Liver (tissue), 9 donors: ENCODE results near the gene ZBTB7A. TPM values are rescaled to one million over a fixed set of nuclear protein-coding genes. Genes with fewer than 3 reads are reported as not detected.

Source experiments
- DNase-seq: peaks from one replicate; pipeline ENCODE4 v3.0.0-alpha.2; 2017; ENCODE audit warnings: low spot score
- H3K27ac ChIP-seq, 2 donors: one replicate each; pipeline ENCODE4 v1.7.0; 2013; ENCODE audit warnings: inconsistent platforms in 2 of 2, low read length in 2 of 2, control low read depth in 1 of 2, low read depth in 1 of 2, mild to moderate bottlenecking in 1 of 2
- H3K27me3 ChIP-seq, 4 donors: one replicate each; pipeline versions ENCODE4 v1.6.1 to v1.7.0; 2013; ENCODE audit warnings: low read length in 3 of 4, inconsistent platforms in 1 of 4, mild to moderate bottlenecking in 1 of 4, moderate library complexity in 1 of 4; ENCODE audit not compliant: control insufficient read depth in 4 of 4, insufficient read depth in 4 of 4
- H3K36me3 ChIP-seq, 4 donors: one replicate each; pipeline versions ENCODE4 v1.6.1 to v1.7.0; 2013; ENCODE audit warnings: low read length in 3 of 4, mild to moderate bottlenecking in 3 of 4, low read depth in 1 of 4, moderate library complexity in 1 of 4; ENCODE audit not compliant: control insufficient read depth in 4 of 4, insufficient read depth in 3 of 4
- H3K4me1 ChIP-seq, 4 donors: one replicate each; pipeline versions ENCODE4 v1.6.1 to v1.7.0; 2013; ENCODE audit warnings: low read length in 3 of 4, mild to moderate bottlenecking in 3 of 4, moderate library complexity in 1 of 4; ENCODE audit not compliant: control insufficient read depth in 4 of 4, insufficient read depth in 4 of 4
- H3K4me3 ChIP-seq, 3 donors: one replicate each; pipeline versions ENCODE4 v1.6.1 to v1.7.0; 2013; ENCODE audit warnings: low read length in 3 of 3, control low read depth in 1 of 3, low read depth in 1 of 3, mild to moderate bottlenecking in 1 of 3
- H3K9ac ChIP-seq, 2 donors: one replicate each; pipeline ENCODE4 v1.7.0; 2013; ENCODE audit warnings: low read length in 2 of 2, mild to moderate bottlenecking in 2 of 2, moderate library complexity in 2 of 2, control low read depth in 1 of 2, low read depth in 1 of 2
- H3K9me3 ChIP-seq, 4 donors: one replicate each; pipeline versions ENCODE4 v1.6.1 to v1.7.0; 2013; ENCODE audit warnings: low read length in 3 of 4; ENCODE audit not compliant: control insufficient read depth in 4 of 4
- ATF3 ChIP-seq: IDR thresholded peaks from 2 replicates; pipeline ENCODE4 v1.6.1; 2016; ENCODE audit warnings: antibody characterized with exemption
- CTCF ChIP-seq: fragments of 150-350 bp; IDR thresholded peaks from 2 replicates; pipeline ENCODE4 v1.5.1; 2017; ENCODE audit warnings: improper control_type of control experiment, low read depth, low read length; ENCODE audit not compliant: missing input control
- EGR1 ChIP-seq, 2 donors: IDR thresholded peaks; 2 replicates each; pipeline ENCODE4 v1.6.1; 2016 to 2018; ENCODE audit warnings: antibody characterized with exemption in 2 of 2, low read depth in 2 of 2
- FOXA1 ChIP-seq: IDR thresholded peaks from 2 replicates; pipeline ENCODE4 v1.6.1; 2016; ENCODE audit warnings: antibody characterized with exemption
- FOXA2 ChIP-seq: IDR thresholded peaks from 2 replicates; pipeline ENCODE4 v1.6.1; 2016; ENCODE audit warnings: antibody characterized with exemption
- GABPA ChIP-seq, 2 donors: IDR thresholded peaks in 1 of 2; conservative IDR thresholded peaks in 1 of 2; 2 replicates each; pipeline ENCODE4 v1.6.1; 2016; ENCODE audit warnings: antibody characterized with exemption in 2 of 2, mild to moderate bottlenecking in 1 of 2, moderate library complexity in 1 of 2
- HNF4A ChIP-seq, 2 donors: conservative IDR thresholded peaks; 2 replicates each; pipeline ENCODE4 v1.6.1; 2016; ENCODE audit warnings: antibody characterized with exemption in 2 of 2, mild to moderate bottlenecking in 2 of 2
- HNF4G ChIP-seq: IDR thresholded peaks from 2 replicates; pipeline ENCODE4 v1.6.1; 2016; ENCODE audit warnings: antibody characterized with exemption
- JUND ChIP-seq, 2 donors: IDR thresholded peaks; 2 replicates each; pipeline ENCODE4 v1.6.1; 2016; ENCODE audit warnings: antibody characterized with exemption in 2 of 2
- MAX ChIP-seq: IDR thresholded peaks from 2 replicates; pipeline ENCODE4 v1.6.1; 2016; ENCODE audit warnings: antibody characterized with exemption
- RAD21 ChIP-seq, 2 donors: IDR thresholded peaks; 2 replicates each; pipeline ENCODE4 v1.6.1; 2016; ENCODE audit warnings: antibody characterized with exemption in 2 of 2, mild to moderate bottlenecking in 2 of 2
- RXRA ChIP-seq, 2 donors: IDR thresholded peaks; 2 replicates each; pipeline ENCODE4 v1.6.1; 2017 to 2018; ENCODE audit warnings: antibody characterized with exemption in 2 of 2, mild to moderate bottlenecking in 1 of 2
- SP1 ChIP-seq: IDR thresholded peaks from 2 replicates; pipeline ENCODE4 v1.6.1; 2018; ENCODE audit warnings: antibody characterized with exemption, mild to moderate bottlenecking
- TAF1 ChIP-seq: conservative IDR thresholded peaks from 2 replicates; pipeline ENCODE4 v1.6.1; 2016; ENCODE audit warnings: antibody characterized with exemption, mild to moderate bottlenecking
- YY1 ChIP-seq: IDR thresholded peaks from 2 replicates; pipeline ENCODE4 v1.6.1; 2016; ENCODE audit warnings: antibody characterized with exemption, mild to moderate bottlenecking
- ZBTB33 ChIP-seq: IDR thresholded peaks from 2 replicates; pipeline ENCODE4 v1.6.1; 2016; ENCODE audit warnings: antibody characterized with exemption
- WGBS: extraction: QIAGEN DNeasy Blood & Tissue Kit; methylation state at CpG from one replicate; pipeline ENCODE4 v1.1.7; 2013; 5-methylcytosine and 5-hydroxymethylcytosine counted together
- polyA plus RNA-seq, 2 donors: library from polyadenylated mRNA; stranded (reverse) in 1 of 2; unstranded in 1 of 2; fragments of 200-250 nt in 1 of 2; fragments of >200 nt in 1 of 2; fragmentation: Nextera tagmentation in 1 of 2; extraction: Ambion mirVana in 1 of 2; gene quantifications; one replicate each; pipeline versions ENCODE4 v1.2.1 to v1.2.3, GENCODE V29; 2013 to 2015
- total RNA-seq, 2 donors: library from RNA; depleted of rRNA; stranded (reverse); fragments of >200 nt; gene quantifications; one replicate each; pipeline ENCODE4 v1.2.3, GENCODE V29; 2014
- TF ChIP-seq, protein P1 (sequence below): IDR thresholded peaks from 2 replicates; pipeline ENCODE4 v1.6.1; 2016; ENCODE audit warnings: antibody characterized with exemption, mild to moderate bottlenecking
- donor health status: healthy.
- donor health status: healthy.
- donor health status: healthy.
- donor health status: healthy.
- donor health status: healthy.

The ZBTB7A gene
- total and polyA plus RNA-seq, 4 donors: 2.9 to 28.9 (median 17.6) TPM

DNA sequence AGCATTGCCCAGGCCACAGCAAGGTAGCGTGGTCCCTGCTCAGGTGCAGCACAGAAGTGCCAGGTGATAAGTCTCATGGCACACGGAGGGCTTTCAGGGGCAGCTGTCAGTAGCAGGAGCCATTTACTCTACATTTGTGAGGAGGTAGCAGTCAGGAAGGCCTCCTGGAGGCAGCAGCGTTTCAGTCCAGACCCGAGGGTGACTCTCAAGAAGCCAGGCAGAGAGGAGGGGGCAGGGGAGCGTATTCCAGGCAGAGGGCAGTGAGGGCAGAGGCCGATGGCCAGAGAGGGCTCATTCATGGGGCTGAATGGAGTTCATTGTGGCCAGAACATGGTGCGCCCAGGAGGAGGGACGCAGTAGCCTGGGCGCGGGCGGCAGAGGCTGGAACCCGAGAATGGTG, 50.2 kb downstream of the ZBTB7A start:
- H3K36me3 ChIP-seq: peaks cover 5 to 20% (median 12%) of the 10 kb centered on the region in 4 donors
- no peak overlapping the region for H3K9ac ChIP-seq
- H3K27me3 ChIP-seq: no peaks in the 10 kb centered on the region
- peaks cover 7 to 48% (median 23%) of the 10 kb centered on the region in 4 donors for H3K4me1 ChIP-seq
- peak overlapping the region in 1 of 2 donors; percentile 38 for H3K27ac ChIP-seq
- no peak overlapping the region for H3K4me3 ChIP-seq
- TF ChIP-seq ZBTB33 (no peak), FOXA2 (no peak), HNF4G (no peak), TAF1 (no peak), RXRA (IDR thresholded peaks at IDR 0.05) (peak in 1 of 2 donors; percentile 38)
- WGBS: 74% methylated on average over 12 of the region's 12 CpGs
- no peak for DNase-seq
- H3K9me3 ChIP-seq: no peaks in the 10 kb centered on the region

DNA sequence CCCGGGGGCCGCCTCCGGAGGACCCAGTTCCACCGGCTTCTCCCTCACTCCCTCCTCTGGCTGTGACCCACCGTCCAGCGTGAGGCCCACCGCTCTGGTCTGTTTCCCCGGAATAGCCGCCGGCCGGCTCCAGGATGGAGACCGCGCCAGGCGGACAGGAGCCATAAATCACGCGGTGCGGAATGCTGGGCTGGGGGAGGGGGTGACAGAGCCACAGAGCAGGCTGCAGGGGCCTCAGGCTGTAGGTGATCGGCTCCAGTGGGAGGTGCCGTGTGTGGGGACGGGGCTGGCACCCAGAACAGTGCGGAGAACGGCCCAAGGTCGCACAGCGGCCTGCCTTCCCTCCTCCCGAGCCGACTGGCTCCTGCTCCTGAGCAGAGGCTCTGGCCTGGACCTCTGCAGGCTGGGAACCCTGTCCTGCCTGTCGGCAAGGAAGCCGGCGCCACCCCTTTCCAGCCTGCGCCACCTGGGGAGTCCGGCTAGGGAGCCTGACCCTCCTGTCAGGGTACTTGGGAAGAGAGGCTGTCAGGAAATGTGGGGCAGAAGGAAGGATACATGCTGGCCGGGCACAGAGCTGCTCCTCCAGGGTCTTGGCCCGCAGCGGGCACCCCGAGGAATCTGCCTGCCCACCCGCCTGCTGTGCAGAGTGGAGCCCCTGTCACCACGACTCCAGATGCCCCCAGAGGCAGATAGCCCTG, 50.8 kb downstream of the ZBTB7A start:
- Histone ChIP-seq H3K27ac (no peak overlapping the region), H3K9ac (no peak overlapping the region), H3K36me3 (peaks cover 5 to 20% (median 12%) of the 10 kb centered on the region in 4 donors), H3K9me3 (no peaks in the 10 kb centered on the region), H3K27me3 (no peaks in the 10 kb centered on the region), H3K4me1 (peaks cover 7 to 54% (median 28%) of the 10 kb centered on the region in 4 donors), H3K4me3 (no peak overlapping the region)
- TF ChIP-seq JUND (IDR thresholded peaks at IDR 0.05) (no peak), SP1 (no peak), FOXA1 (no peak), ZBTB33 (no peak), ATF3 (no peak), RAD21 (IDR thresholded peaks at IDR 0.05) (no peak), CTCF (no peak), HNF4G (no peak), GABPA (IDR thresholded peaks at IDR 0.05 in 1 of 2, conservative IDR thresholded peaks at IDR 0.05 in 1 of 2) (no peak), FOXA2 (no peak), TAF1 (no peak), MAX (no peak), EGR1 (IDR thresholded peaks at IDR 0.05; ENCODE audit: low read depth in 2 of 2) (no peak), YY1 (no peak), HNF4A (conservative IDR thresholded peaks at IDR 0.05) (no peak)
- TF ChIP-seq, protein P1, sequence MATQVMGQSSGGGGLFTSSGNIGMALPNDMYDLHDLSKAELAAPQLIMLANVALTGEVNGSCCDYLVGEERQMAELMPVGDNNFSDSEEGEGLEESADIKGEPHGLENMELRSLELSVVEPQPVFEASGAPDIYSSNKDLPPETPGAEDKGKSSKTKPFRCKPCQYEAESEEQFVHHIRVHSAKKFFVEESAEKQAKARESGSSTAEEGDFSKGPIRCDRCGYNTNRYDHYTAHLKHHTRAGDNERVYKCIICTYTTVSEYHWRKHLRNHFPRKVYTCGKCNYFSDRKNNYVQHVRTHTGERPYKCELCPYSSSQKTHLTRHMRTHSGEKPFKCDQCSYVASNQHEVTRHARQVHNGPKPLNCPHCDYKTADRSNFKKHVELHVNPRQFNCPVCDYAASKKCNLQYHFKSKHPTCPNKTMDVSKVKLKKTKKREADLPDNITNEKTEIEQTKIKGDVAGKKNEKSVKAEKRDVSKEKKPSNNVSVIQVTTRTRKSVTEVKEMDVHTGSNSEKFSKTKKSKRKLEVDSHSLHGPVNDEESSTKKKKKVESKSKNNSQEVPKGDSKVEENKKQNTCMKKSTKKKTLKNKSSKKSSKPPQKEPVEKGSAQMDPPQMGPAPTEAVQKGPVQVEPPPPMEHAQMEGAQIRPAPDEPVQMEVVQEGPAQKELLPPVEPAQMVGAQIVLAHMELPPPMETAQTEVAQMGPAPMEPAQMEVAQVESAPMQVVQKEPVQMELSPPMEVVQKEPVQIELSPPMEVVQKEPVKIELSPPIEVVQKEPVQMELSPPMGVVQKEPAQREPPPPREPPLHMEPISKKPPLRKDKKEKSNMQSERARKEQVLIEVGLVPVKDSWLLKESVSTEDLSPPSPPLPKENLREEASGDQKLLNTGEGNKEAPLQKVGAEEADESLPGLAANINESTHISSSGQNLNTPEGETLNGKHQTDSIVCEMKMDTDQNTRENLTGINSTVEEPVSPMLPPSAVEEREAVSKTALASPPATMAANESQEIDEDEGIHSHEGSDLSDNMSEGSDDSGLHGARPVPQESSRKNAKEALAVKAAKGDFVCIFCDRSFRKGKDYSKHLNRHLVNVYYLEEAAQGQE: no peak
- 80% methylated on average over 37 of the region's 37 CpGs for WGBS
- DNase-seq: no peak
